Left ventricle myocardium inferior (tissue), 1 donor: ENCODE measurements around the gene FOXP4. TPM values are rescaled to one million over a fixed set of nuclear protein-coding genes. Genes with fewer than 3 reads are reported as not detected.

Experiments
- DNase-seq: peaks from one replicate; pipeline ENCODE4 v3.0.0-alpha.2; 2020
- H3K27ac ChIP-seq: fragments of 200-600 bp; replicated peaks from 2 replicates; pipeline ENCODE4 v1.8.0; 2021
- H3K27me3 ChIP-seq: fragments of 200-600 bp; 2 replicates; pipeline ENCODE4 v1.8.0; 2021; ENCODE audit warnings: low read depth
- H3K36me3 ChIP-seq: fragments of 200-600 bp; 2 replicates; pipeline ENCODE4 v1.8.0; 2021
- H3K4me1 ChIP-seq: fragments of 200-600 bp; 2 replicates; pipeline ENCODE4 v1.8.0; 2021
- H3K4me3 ChIP-seq: fragments of 200-600 bp; 2 replicates; pipeline ENCODE4 v1.8.0; 2021; ENCODE audit warnings: mild to moderate bottlenecking, moderate library complexity
- H3K9me3 ChIP-seq: fragments of 200-600 bp; replicated peaks from 2 replicates; pipeline ENCODE4 v1.8.0; 2021
- intact Hi-C: fragments of 100-400 bp; cut with micrococcal nuclease; formaldehyde crosslinking; loops from one replicate; pipeline ENCODE4 v1.11.0; 2022
- total RNA-seq: library from RNA; stranded (reverse); fragmentation: NEBNext Ultra II Directional; extraction: Animal tissue kit (Norgen Biotek cat#: 25700); gene quantifications from one replicate; pipeline ENCODE4 v1.2.1, GENCODE V29; 2021
- TF ChIP-seq, protein P1 (sequence below): fragments of 200-600 bp; IDR thresholded peaks from 2 replicates; pipeline ENCODE4 v1.8.0; 2021; ENCODE audit warnings: antibody characterized with exemption, mild to moderate bottlenecking, borderline replicate concordance
- donor health status: DM: no; HTN: yes; CAD: no; lungs with severe emphysema.

The FOXP4 gene
- total RNA-seq, 1 donor from 2014 or later, result 15.0 TPM

- Histone ChIP-seq H3K4me3 (no peak overlapping the region), H3K4me1 (peaks cover 9% of the 10 kb centered on the region), H3K36me3 (no peaks in the 10 kb centered on the region), H3K27me3 (no peaks in the 10 kb centered on the region), H3K9me3 (no peaks in the 10 kb centered on the region), H3K27ac (no peak overlapping the region)
- no peak for DNase-seq
- intact Hi-C loops, result no loop called here
- TF ChIP-seq, protein P1, sequence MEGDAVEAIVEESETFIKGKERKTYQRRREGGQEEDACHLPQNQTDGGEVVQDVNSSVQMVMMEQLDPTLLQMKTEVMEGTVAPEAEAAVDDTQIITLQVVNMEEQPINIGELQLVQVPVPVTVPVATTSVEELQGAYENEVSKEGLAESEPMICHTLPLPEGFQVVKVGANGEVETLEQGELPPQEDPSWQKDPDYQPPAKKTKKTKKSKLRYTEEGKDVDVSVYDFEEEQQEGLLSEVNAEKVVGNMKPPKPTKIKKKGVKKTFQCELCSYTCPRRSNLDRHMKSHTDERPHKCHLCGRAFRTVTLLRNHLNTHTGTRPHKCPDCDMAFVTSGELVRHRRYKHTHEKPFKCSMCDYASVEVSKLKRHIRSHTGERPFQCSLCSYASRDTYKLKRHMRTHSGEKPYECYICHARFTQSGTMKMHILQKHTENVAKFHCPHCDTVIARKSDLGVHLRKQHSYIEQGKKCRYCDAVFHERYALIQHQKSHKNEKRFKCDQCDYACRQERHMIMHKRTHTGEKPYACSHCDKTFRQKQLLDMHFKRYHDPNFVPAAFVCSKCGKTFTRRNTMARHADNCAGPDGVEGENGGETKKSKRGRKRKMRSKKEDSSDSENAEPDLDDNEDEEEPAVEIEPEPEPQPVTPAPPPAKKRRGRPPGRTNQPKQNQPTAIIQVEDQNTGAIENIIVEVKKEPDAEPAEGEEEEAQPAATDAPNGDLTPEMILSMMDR, result no peak
These were observed 57.8 kb downstream of the FOXP4 start for GRCh38 chr6:41604006-41604405.

- Histone ChIP-seq H3K27ac (no peak overlapping the region), H3K9me3 (no peaks in the 10 kb centered on the region), H3K27me3 (no peaks in the 10 kb centered on the region), H3K4me1 (peaks cover 9% of the 10 kb centered on the region), H3K4me3 (no peak overlapping the region), H3K36me3 (no peaks in the 10 kb centered on the region)
- intact Hi-C loops, result no loop called here
- DNase-seq, result no peak
- TF ChIP-seq, protein P1, result no peak
These were observed 59.5 kb downstream of the FOXP4 start for GRCh38 chr6:41605649-41606048.

- H3K4me1 ChIP-seq, result peaks cover 9% of the 10 kb centered on the region
- H3K36me3 ChIP-seq, result no peaks in the 10 kb centered on the region
- no peaks in the 10 kb centered on the region for H3K27me3 ChIP-seq
- DNase-seq, result no peak
- no peak overlapping the region for H3K27ac ChIP-seq
- TF ChIP-seq, protein P1, result no peak
- no peak overlapping the region for H3K4me3 ChIP-seq
- intact Hi-C loops, result no loop called here
- H3K9me3 ChIP-seq, result no peaks in the 10 kb centered on the region
These were observed 60.9 kb downstream of the FOXP4 start for GRCh38 chr6:41607036-41607435.

DNA sequence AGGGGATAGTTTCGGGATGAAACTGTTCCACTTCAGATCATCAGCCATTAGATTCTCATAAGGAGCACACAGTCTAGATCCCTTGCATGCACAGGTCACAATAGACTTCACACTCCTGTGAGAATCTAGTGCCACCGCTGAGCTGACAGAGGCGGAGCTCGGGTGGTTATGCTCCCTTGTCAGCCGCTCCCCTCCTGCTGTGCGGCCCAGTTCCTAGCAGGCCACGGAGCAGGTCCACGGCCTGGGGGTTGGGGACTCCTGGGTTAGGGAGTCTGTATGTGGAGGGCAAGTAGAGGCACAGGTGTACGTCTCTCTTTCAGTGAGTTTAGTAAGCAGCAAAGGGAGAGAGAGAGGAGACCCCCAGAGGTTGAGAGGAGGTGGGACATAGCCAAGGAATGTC, 61.6 kb downstream of the FOXP4 start:
- Histone ChIP-seq H3K27me3 (no peaks in the 10 kb centered on the region), H3K36me3 (no peaks in the 10 kb centered on the region), H3K9me3 (no peaks in the 10 kb centered on the region), H3K4me1 (peaks cover 7% of the 10 kb centered on the region), H3K4me3 (no peak overlapping the region), H3K27ac (no peak overlapping the region)
- TF ChIP-seq, protein P1, result no peak
- intact Hi-C loops, result no loop called here
- no peak for DNase-seq

- TF ChIP-seq, protein P1, result no peak
- Histone ChIP-seq H3K27me3 (no peaks in the 10 kb centered on the region), H3K9me3 (peaks cover 6% of the 10 kb centered on the region), H3K4me1 (no peaks in the 10 kb centered on the region), H3K27ac (no peak overlapping the region), H3K36me3 (no peaks in the 10 kb centered on the region), H3K4me3 (no peak overlapping the region)
- intact Hi-C loops, result no loop called here
- DNase-seq, result no peak
These were observed 62.4 kb downstream of the FOXP4 start for GRCh38 chr6:41608443-41609151.
